Epithelial cell of proximal tubule (primary cell): Measurements from ENCODE around the gene MED9. TPM values are rescaled to one million over a fixed set of nuclear protein-coding genes. Genes with fewer than 3 reads are reported as not detected.
"Not testable (repeated sequence)": the region's sequence is repeated elsewhere in the genome, so short reads cannot be mapped to it uniquely, and the experiment has no call there.

ENCODE experiments used
- DNase-seq: peaks from one replicate; pipeline ENCODE4 v3.0.0-alpha.2; 2011; ENCODE audit warnings: low read depth
- H3K4me3 ChIP-seq: 2 replicates; pipeline ENCODE4 v1.5.1; 2011; ENCODE audit warnings: low read depth, mild to moderate bottlenecking, low read length
- total RNA-seq: library from RNA; depleted of rRNA; stranded (reverse); fragments of >200 nt; gene quantifications from 2 replicates; pipeline ENCODE4 v1.2.3, GENCODE V29; 2015
- TF ChIP-seq, protein P1 (sequence below): conservative IDR thresholded peaks from 2 replicates; pipeline ENCODE4 v1.5.1; 2012; ENCODE audit warnings: low read depth, mild to moderate bottlenecking, low read length

MED9 gene
- total RNA-seq, 1 donor from 2014 or later, result 11.8 TPM

DNA sequence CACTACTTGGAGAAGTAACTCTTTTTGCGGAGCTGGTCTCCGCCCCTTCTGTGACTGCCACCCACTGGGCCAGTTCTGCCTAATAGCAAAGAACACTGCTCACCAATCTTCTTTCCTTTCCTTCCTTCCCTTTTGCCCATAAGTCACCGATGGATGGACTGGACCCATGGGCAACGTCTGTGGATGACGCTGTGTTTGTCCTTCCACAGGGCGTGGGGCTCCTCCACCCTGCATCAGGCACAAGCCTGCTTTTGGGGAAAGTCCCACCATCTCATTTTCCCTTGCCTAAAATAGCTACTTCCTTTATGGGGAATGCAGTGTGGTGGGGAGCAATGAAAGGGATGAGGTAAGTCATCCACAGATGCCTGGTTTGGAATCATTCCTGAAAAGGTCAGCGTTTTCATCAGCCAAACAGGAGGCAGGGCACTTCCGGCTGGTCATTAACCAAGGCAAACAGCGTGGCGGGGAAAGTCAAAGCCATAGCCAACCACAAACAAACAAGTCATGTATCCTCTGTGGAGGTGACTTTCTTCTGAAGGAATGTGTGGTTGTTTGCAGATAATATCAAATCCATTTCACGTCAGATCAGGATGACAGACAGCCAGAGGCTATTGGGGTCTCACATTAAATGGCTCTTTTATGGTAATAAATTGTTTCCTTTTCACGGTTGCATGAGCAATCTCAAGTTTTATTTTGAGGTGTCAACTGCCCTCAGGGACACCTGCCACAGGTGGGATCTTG is 30.7 kb upstream of the MED9 start:
- TF ChIP-seq, protein P1, sequence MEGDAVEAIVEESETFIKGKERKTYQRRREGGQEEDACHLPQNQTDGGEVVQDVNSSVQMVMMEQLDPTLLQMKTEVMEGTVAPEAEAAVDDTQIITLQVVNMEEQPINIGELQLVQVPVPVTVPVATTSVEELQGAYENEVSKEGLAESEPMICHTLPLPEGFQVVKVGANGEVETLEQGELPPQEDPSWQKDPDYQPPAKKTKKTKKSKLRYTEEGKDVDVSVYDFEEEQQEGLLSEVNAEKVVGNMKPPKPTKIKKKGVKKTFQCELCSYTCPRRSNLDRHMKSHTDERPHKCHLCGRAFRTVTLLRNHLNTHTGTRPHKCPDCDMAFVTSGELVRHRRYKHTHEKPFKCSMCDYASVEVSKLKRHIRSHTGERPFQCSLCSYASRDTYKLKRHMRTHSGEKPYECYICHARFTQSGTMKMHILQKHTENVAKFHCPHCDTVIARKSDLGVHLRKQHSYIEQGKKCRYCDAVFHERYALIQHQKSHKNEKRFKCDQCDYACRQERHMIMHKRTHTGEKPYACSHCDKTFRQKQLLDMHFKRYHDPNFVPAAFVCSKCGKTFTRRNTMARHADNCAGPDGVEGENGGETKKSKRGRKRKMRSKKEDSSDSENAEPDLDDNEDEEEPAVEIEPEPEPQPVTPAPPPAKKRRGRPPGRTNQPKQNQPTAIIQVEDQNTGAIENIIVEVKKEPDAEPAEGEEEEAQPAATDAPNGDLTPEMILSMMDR, result no peak
- no peak overlapping the region for H3K4me3 ChIP-seq
- DNase-seq, result peak; percentile 98

DNA sequence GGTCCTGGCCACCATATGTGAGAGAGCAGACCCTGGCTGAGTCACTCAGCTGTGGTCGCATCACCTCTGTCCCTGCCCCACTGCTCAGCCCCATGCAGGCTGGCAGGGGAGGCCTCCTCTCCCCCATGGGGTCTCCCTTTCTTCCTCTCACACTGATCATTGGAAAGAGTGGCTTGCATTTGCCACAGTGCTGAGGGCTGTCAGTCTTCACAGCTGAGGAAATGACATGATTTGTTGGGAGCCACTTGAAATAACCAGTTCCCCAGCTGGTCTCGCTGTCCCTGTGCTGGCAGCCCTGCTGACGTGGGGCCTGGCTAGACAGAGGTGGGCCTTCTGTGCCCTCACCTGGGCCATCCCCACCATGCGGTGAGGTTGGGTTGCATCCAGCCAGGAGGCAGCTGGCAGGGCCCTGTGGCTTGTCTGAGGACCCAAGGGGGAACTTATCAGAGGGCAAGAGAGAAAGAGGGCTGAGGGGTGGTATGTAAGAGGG is 30.1 kb upstream of the MED9 start:
- H3K4me3 ChIP-seq, result no peak overlapping the region
- TF ChIP-seq, protein P1, result no peak
- no peak for DNase-seq

DNA sequence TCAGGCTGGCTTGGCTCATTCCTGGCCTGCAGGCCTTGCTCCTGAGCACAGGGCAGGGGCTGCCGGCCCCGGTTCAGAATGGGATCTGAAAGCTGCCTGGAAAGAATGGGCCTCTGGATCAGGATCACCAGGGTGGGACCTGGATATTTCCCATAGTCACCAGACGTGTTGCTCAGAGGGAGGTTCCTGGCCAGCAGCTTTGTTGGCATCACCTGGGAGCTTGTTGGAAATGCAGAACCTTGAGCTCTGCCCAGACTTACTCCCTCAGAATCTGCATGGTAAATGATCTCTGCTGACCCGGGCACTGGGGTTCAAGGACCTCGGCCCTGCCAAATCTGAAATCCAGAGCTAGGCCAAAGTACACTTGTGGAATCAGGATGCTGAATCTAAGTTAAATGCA is 29.5 kb upstream of the MED9 start:
- no peak overlapping the region for H3K4me3 ChIP-seq
- DNase-seq, result no peak
- TF ChIP-seq, protein P1, result no peak

DNA sequence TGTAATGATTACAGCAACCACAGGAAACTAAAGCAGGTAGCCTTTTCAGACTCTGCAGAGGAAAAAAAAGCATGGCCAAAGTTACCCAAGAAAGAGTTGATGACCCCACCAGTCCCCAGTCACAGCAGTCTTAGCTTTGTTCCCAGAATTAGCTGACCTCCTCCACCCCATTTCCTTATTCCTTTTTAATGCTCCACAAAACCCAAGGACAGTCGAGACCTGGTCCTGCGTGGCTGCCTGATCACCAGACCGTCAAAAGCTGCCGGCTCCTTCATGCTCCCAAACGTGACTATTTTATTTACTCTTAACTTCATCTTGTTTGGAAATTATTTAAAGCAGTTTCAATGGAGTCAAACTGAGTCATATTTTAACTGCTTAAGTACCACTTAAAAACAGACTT is 28.7 kb upstream of the MED9 start:
- TF ChIP-seq, protein P1, result no peak
- H3K4me3 ChIP-seq, result no peak overlapping the region
- peak; percentile 64 for DNase-seq

DNA sequence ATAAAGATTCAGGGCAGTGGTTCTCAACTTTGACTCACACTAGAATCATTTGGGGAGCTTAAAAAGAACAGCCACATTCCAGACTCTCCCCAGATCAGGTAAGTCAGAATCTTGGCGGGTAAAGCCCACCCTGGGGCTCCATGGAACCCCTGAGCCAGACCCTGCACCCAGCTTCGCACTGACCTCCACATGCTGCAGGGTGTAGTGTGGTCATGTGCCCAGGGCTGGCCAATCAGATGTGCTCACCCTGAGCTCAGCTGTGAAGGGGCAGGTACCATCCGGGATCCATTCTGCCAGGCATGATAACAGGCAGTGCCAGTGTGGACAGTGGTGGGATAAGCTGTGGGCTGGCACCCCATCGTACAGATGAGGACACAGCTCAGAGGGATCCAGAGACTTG is 28.1 kb upstream of the MED9 start:
- TF ChIP-seq, protein P1, result no peak
- no peak overlapping the region for H3K4me3 ChIP-seq
- no peak for DNase-seq

DNA sequence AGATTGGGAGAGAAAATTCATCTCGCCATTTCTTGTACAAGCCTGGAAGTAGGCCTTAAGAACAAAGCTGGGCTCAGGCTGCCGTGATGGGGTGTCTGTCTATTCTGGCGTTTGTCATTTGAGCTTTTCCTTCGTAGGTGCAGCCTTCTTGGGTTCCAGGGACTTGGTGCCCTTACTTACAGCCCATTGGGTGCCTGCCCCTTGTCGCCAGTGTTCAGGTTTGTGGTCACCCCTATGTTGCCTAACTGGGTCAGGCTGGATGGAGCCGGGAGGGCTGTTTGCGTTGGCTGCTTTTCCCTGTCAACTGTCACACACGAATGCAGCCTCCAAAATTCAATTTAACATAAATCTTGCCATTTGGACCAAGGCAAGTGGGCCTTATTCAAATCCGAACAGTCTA is 23.7 kb upstream of the MED9 start:
- no peak for DNase-seq
- TF ChIP-seq, protein P1, result no peak
- H3K4me3 ChIP-seq, result no peak overlapping the region

DNA sequence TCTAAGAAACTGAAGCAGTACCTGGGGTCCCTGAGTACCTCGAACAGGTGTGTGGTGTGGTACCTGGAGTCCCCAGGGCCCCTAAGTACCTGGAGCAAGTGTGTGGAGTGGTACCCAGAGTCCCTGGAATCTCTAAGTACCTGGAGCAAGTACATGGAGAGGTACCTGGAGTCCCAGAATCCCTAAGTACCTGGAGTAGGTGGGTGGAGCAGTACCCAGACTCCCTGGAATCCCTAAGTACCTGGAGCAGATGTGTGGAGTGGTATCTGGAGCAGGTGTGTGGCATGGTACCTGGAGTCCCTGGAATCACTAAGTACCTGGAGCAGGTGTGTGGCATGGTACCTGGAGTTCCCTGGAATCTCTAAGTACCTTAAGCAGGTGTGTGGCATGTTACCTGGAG is 22.5 kb upstream of the MED9 start:
- no peak overlapping the region for H3K4me3 ChIP-seq
- no peak for DNase-seq
- TF ChIP-seq, protein P1, result no peak

DNA sequence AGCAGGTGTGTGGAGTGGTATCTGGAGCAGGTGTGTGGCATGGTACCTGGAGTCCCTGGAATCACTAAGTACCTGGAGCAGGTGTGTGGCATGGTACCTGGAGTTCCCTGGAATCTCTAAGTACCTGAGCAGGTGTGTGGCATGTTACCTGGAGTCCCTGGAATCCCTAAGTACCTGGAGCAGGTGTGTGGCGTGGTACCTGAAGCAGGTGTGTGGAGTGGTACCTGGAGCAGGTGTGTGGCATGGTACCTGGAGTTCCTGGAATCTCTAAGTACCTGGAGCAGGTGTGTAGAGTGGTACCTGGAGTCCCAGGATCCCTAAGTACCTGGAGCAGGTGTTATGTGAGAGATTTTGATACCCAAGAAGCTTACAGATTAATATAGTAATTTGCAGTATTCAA is 22.1 kb upstream of the MED9 start:
- DNase-seq, H3K4me3 ChIP-seq: not testable (repeated sequence)
